ENCODE data around the gene P2RY6. TPM values are rescaled to one million over a fixed set of nuclear protein-coding genes. Genes with fewer than 3 reads are reported as not detected.
"Not testable (repeated sequence)": the region's sequence is repeated elsewhere in the genome, so short reads cannot be mapped to it uniquely, and the experiment has no call there.

Gene P2RY6
- 0.80 TPM in 1 of 2 replicates, not detected in the other for total RNA-seq (2014; rRNA removed; shearing (Covaris generic))

- peak; percentile 81 for DNase-seq (ENCODE audit: low read depth)
Observed at GRCh38 chr11:73271936-73272679, at the start of gene P2RY6. Gene P2RY6 (plus strand): TSS chr11:73272338. CDS start chr11:73296519, 24,181 bp downstream.

DNA sequence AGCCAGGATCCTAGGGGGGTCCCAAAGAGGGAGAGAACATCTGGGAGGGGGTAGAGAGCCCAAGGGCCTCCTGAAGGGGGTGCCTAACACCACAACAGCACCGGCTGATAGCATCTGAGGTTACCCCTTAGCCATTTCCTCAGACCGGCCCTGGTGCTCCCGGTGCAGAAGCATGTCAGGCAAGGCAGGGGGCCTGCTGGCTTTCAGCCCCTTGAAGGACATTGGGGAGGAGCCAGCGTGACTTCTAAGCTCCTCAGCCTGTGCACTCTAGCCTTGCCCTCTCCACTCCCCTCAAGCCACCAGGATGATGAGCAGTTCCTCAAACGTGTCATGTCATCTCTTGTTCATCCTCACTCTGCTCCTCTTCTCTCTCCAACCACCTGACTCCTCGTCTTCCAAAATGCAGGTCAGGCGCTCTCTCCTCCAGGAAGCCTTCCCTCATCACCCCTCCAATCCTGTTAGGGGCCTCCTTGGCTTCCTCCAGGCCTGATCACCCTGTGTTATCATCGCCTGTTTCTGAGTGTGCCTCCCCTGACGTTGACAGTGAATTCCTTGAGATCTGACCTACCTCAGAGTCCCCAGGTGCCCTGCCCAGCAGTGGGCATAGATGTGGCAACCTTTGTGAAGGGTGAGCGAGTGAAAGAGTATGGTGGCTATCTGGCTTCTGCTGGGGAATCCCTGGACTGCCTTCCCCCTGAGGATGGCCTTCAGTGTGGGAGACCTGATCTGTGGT lies 48.0 kb upstream of the P2RY6 start:
- no peak for DNase-seq (ENCODE audit: low read depth)

DNA sequence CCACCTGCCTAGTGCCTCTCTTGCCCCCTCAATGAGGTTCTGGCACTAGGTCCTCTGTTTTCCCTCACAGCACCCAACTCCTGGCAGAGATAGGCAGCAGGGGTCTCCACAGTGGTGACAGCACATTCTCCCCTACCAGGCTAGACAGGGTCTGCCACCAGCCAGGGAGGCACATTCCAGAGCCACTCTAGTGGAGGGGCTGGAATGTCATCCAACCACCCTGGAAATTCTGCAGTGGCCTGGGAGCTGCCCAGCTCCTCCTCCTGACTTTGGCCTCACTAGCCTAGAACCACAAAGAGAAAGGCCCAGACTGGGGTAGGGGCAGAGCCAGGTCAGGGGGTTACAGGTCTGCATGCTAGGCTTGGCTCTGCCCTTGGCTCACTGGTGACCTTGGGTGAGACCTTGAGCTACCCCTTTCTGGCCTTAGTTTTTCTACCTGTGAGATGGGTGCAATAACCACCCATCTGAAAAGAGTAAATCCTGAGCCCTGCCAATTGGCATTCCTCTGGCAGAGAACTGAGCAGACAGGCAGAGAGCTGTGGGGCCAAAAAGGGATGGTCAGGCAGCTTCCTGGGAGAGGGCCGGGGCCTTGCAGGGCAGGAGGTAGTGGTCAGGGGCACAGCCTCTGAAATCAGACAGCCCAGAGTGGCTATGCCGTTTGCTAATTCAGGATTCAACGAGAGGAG lies 47.0 kb upstream of the P2RY6 start:
- DNase-seq (ENCODE audit: low read depth), result no peak

- no peak for DNase-seq (ENCODE audit: low read depth)
Observed at GRCh38 chr11:73225851-73226250, 46.3 kb upstream of the P2RY6 start.

GRCh38 chr11:73226297-73227006 lies 45.7 kb upstream of the P2RY6 start:
- DNase-seq (ENCODE audit: low read depth), result no peak

GRCh38 chr11:73227571-73228211 lies 44.4 kb upstream of the P2RY6 start:
- DNase-seq (ENCODE audit: low read depth), result no peak

DNA sequence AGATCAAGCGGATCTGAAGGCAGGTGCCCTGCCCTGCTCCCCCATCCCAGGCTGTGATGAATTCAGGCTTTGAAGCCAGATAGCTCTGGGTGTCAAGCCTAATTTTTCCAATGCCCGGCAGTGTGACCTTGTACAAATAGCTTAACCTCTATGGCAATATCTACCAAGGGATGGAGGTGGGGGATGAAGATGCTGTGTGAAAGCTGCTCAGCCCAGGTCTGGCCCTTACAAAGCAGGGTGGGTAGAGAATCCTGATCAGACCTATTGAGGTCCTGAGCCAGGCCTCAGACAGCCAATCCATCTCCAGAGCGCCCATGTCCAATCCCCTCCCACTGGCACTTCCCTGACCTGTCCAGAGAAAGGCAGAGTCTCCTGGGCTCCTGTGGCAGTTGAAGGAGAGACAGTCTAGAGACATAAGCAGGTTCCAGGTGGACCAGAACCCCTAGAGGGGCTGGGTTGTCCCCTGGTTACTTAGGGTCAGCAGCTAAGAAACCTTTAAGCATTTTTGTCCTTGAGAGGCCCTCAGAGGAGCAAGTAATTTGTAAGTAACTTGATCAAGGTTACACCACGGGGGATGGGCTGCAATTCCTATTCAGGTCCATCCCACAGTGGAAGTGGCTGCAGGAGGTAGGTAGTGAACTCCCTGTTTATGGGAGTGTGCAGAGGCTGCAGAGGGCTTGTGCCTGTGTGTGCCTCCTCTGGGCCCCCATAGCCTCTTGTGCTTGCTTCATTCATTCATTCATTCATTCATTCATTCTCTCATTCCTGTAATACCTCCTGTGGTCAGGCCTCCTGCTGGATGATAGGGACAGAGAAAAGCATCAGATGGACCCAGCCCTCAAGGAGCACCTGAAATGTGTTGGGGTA lies 43.6 kb upstream of the P2RY6 start:
- DNase-seq (ENCODE audit: low read depth), result no peak

DNA sequence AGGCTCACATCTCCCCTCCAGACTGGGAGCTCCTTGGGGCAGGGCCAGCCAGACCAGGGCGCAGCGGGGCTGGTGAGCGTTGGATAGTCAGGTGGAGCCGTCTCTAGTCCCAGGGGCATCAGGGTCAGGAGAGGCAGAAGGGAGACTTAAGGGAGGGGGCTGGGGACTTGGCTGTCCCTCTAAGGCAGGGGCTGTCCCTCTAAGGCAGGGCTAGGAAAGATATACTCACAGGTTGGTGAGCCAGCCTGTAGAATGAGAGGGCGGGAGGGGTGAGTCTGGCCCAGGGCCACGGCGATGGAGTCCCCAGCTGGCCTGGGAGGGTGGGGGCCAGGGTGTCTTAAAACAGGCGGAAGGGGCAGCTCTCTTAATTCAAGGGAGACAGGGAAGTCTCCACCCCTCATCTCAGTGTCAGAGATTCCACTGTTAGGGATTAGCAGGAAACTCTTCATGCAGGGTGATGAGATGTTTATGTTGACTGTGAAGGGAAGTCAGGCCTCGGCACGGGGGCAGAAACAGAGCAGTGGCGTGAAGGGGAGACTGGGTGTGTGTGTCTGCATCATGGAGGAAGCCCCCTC lies 42.7 kb upstream of the P2RY6 start:
- no peak for DNase-seq (ENCODE audit: low read depth)

- no peak for DNase-seq (ENCODE audit: low read depth)
Observed at GRCh38 chr11:73229896-73230875, 42.0 kb upstream of the P2RY6 start.

DNA sequence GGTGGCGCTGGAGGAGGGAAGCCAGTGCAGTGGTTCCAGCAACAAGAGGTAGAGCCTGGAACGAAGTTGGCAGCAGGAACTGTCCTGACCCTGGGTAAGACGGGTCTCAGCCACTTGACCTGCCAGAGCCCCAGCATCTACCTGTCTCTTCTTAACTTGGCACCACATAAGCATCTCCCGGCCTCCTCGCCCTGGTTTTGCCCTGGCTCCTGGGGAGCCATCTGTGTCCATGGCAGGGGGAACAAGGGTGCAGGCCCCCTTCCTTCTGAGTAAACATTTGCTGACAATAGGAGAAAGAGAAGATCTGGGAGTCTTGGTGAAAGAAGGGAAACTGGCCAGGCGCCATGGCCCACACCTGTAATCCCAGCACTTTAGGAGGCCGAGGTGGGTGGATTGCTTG lies 41.2 kb upstream of the P2RY6 start:
- no peak for DNase-seq (ENCODE audit: low read depth)

GRCh38 chr11:73232487-73232886 lies 39.7 kb upstream of the P2RY6 start:
- DNase-seq (ENCODE audit: low read depth), result not testable (repeated sequence)

GRCh38 chr11:73233211-73233610 lies 38.9 kb upstream of the P2RY6 start:
- DNase-seq (ENCODE audit: low read depth), result no peak

GRCh38 chr11:73233692-73234470 lies 38.3 kb upstream of the P2RY6 start:
- no peak for DNase-seq (ENCODE audit: low read depth)

DNA sequence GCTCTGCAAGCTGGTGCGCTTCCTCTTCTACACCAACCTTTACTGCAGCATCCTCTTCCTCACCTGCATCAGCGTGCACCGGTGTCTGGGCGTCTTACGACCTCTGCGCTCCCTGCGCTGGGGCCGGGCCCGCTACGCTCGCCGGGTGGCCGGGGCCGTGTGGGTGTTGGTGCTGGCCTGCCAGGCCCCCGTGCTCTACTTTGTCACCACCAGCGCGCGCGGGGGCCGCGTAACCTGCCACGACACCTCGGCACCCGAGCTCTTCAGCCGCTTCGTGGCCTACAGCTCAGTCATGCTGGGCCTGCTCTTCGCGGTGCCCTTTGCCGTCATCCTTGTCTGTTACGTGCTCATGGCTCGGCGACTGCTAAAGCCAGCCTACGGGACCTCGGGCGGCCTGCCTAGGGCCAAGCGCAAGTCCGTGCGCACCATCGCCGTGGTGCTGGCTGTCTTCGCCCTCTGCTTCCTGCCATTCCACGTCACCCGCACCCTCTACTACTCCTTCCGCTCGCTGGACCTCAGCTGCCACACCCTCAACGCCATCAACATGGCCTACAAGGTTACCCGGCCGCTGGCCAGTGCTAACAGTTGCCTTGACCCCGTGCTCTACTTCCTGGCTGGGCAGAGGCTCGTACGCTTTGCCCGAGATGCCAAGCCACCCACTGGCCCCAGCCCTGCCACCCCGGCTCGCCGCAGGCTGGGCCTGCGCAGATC lies 37.5 kb upstream of the P2RY6 start:
- no peak for DNase-seq (ENCODE audit: low read depth)

DNA sequence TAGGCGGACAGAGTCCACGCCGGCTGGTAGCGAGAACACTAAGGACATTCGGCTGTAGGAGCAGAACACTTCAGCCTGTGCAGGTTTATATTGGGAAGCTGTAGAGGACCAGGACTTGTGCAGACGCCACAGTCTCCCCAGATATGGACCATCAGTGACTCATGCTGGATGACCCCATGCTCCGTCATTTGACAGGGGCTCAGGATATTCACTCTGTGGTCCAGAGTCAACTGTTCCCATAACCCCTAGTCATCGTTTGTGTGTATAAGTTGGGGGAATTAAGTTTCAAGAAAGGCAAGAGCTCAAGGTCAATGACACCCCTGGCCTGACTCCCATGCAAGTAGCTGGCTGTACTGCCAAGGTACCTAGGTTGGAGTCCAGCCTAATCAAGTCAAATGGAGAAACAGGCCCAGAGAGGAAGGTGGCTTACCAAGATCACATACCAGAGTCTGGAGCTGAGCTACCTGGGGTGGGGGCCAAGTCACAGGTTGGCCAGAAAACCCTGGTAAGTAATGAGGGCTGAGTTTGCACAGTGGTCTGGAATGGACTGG lies 36.8 kb upstream of the P2RY6 start:
- DNase-seq (ENCODE audit: low read depth), result no peak

DNA sequence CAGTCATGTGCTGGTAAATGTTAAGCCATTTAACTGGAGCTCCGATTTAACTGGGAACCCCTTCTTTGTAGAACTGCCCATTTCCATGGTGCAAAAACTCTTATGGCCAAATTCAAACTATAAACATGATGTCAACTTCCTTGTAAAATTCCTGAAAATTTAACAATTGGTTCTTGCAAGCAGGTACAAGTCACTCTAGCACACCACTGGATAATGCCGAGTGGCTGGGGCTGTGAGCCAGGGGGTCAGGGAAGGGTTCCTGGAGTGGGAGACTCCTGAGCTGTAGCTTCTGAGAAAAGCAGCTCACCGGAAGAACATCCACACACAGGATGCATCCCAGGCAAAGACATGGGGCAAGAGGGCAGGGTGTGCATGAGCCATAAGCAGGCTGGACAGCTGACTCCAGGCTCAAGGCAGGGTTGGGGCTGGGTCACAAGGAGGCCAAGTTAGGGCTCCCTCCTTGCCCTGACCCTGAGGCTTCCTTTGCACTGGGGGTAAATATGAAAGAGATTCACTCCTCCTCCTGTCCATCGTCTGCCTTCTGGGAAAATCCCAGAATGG lies 35.9 kb upstream of the P2RY6 start:
- DNase-seq (ENCODE audit: low read depth), result no peak

DNA sequence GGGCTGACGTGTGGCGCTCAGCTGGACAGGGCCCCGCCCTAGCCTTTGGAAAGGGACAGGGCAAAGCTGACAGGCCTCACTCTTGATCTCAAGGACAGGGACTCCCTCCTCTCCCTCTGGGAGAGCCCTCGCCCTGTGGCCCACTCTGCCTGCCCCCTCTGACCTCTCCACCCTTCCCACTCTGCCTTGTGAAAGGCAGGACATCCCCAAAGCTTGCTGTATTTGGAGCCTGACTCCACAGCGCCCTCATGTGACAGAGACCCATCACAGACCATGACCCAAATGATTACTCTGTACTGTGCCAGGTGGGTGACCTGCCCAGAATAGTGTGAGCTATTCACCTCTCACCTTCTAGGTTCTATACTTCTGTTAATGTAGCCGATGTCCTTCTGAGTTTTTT lies 35.3 kb upstream of the P2RY6 start:
- DNase-seq (ENCODE audit: low read depth), result peak; percentile 49
